Osteocyte (in vitro differentiated cells): ENCODE measurements around the gene LOX. TPM values are rescaled to one million over a fixed set of nuclear protein-coding genes. Genes with fewer than 3 reads are reported as not detected.
"Not testable (repeated sequence)": the region's sequence is repeated elsewhere in the genome, so short reads cannot be mapped to it uniquely, and the experiment has no call there.

Source experiments
- DNase-seq: peaks from one replicate; pipeline ENCODE4 v3.0.0; 2021; ENCODE audit warnings: mixed read lengths; ENCODE audit not compliant: unreplicated experiment; ENCODE audit errors: extremely low spot score
- H3K27ac Mint-ChIP-seq: one replicate; pipeline ENCODE4 v1.8.0; 2021; ENCODE audit warnings: mild to moderate bottlenecking, mixed read lengths; ENCODE audit not compliant: unreplicated experiment
- H3K27me3 Mint-ChIP-seq: one replicate; pipeline ENCODE4 v1.8.0; 2021; ENCODE audit warnings: mixed read lengths; ENCODE audit not compliant: unreplicated experiment
- H3K36me3 Mint-ChIP-seq: one replicate; pipeline ENCODE4 v1.8.0; 2021; ENCODE audit warnings: mixed read lengths; ENCODE audit not compliant: unreplicated experiment
- H3K4me1 Mint-ChIP-seq: one replicate; pipeline ENCODE4 v1.8.0; 2021; ENCODE audit warnings: mixed read lengths; ENCODE audit not compliant: unreplicated experiment
- H3K4me3 Mint-ChIP-seq: one replicate; pipeline ENCODE4 v1.8.0; 2021; ENCODE audit warnings: mild to moderate bottlenecking, moderate library complexity, mixed read lengths; ENCODE audit not compliant: unreplicated experiment
- H3K9me3 Mint-ChIP-seq: one replicate; pipeline ENCODE4 v1.8.0; 2021; ENCODE audit warnings: mixed read lengths; ENCODE audit not compliant: unreplicated experiment
- CTCF ChIP-seq: fragments of 200-600 bp; sonication (generic); IDR thresholded peaks from 2 replicates; pipeline ENCODE4 v1.5.0; 2021; ENCODE audit warnings: antibody characterized with exemption, mild to moderate bottlenecking, moderate library complexity
- total RNA-seq: library from RNA; stranded (reverse); gene quantifications from 2 replicates; pipeline ENCODE4 v1.2.1, GENCODE V29; 2021

The LOX gene
- total RNA-seq, 1 donor from 2014 or later: 72.0 TPM

GRCh38 chr5:122097391-122097790 lies 19.3 kb upstream of the LOX start:
- Mint-ChIP-seq H3K36me3 (no peaks in the 10 kb centered on the region), H3K4me1 (peaks cover 32% of the 10 kb centered on the region), H3K27me3 (no peaks in the 10 kb centered on the region), H3K4me3 (no peak overlapping the region), H3K27ac (no peak overlapping the region), H3K9me3 (no peaks in the 10 kb centered on the region)
- no peak for DNase-seq
- no peak for TF ChIP-seq CTCF

DNA sequence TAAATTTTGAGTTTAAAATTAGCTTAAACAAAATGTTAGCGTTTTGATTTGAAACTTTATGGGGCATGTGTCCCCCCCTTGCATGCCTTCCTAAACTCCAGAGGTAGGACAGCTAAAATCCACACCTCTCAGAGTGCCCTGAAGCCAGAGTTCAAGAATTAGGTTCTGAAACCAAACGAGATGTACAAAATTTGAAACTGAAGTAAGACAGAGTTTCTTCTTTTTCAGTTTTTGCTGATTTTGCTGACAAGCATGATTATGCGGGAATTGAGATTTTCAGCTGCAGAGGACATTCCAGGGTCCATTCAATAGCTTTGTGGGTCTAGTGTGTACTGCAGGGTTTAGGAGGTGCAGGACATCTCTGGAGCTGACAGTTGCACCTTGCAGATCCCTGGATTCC lies 17.1 kb upstream of the LOX start:
- H3K9me3 Mint-ChIP-seq: no peaks in the 10 kb centered on the region
- no peak for TF ChIP-seq CTCF
- H3K4me1 Mint-ChIP-seq: peaks cover 40% of the 10 kb centered on the region
- no peak overlapping the region for H3K27ac Mint-ChIP-seq
- H3K4me3 Mint-ChIP-seq: no peak overlapping the region
- H3K36me3 Mint-ChIP-seq: no peaks in the 10 kb centered on the region
- H3K27me3 Mint-ChIP-seq: no peaks in the 10 kb centered on the region
- DNase-seq: no peak

DNA sequence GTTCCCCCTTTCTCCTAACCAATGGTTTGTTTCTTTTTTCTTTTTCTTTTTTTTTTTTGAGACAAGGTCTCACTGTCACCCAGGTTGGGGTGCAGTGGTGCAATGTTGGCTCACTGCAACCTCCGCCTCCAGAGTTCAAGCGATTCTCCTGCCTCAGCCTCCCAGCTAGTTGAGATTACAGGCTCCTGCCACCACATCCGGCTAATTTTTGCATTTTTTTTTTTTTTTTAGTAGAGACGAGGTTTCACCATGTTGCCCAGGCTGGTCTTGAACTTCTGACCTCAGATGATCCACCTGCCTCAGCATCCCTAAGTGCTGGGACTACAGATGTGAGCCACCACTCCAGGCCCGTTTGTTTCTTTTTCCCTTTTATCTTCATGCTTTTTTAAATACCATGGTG lies 16.2 kb upstream of the LOX start:
- peak overlapping the region; percentile 66 for H3K27ac Mint-ChIP-seq
- not testable (repeated sequence) for DNase-seq, H3K36me3 Mint-ChIP-seq, H3K4me3 Mint-ChIP-seq, H3K9me3 Mint-ChIP-seq, H3K27me3 Mint-ChIP-seq
- peaks cover 39% of the 10 kb centered on the region for H3K4me1 Mint-ChIP-seq

DNA sequence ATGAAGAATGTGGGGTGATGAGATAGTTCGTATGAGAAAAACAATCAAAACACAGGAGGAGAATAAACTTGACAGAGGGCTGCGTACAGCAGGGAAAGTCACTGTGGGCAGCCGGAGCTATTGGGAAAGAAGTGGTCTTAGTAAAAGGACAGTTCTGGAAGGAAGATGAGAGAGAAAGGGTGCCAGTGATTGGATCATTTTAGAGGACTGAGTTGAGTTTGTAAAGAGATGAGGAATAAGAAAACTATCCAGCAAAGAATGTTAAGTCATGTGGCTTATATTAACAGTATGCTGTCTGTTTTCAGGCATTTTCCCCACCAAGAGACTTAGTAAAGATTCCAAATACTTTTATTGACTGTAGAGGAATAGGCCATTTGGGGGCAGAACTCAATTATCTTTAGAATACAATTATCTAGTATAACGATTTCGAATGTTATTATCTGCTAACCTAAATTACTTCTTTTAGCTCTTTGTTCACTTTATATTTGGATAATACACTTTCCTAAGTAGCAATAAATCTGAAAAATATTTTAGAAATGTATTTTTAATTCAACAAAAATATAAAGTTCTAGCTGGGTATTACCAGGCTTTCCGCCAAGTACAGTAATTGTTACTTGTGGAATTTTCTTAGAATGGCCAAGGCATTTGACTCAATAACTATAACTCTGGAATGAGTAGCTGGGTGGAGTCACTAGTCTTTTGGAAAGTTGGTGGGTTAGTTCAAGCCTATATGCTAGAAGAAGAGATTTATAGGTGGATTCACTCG lies 15.5 kb upstream of the LOX start:
- no peak for TF ChIP-seq CTCF
- no peak for DNase-seq
- H3K27me3 Mint-ChIP-seq: no peaks in the 10 kb centered on the region
- H3K36me3 Mint-ChIP-seq: no peaks in the 10 kb centered on the region
- no peaks in the 10 kb centered on the region for H3K9me3 Mint-ChIP-seq
- peaks cover 32% of the 10 kb centered on the region for H3K4me1 Mint-ChIP-seq
- H3K27ac Mint-ChIP-seq: peak overlapping the region; percentile 89
- peak overlapping the region; percentile 59 for H3K4me3 Mint-ChIP-seq

DNA sequence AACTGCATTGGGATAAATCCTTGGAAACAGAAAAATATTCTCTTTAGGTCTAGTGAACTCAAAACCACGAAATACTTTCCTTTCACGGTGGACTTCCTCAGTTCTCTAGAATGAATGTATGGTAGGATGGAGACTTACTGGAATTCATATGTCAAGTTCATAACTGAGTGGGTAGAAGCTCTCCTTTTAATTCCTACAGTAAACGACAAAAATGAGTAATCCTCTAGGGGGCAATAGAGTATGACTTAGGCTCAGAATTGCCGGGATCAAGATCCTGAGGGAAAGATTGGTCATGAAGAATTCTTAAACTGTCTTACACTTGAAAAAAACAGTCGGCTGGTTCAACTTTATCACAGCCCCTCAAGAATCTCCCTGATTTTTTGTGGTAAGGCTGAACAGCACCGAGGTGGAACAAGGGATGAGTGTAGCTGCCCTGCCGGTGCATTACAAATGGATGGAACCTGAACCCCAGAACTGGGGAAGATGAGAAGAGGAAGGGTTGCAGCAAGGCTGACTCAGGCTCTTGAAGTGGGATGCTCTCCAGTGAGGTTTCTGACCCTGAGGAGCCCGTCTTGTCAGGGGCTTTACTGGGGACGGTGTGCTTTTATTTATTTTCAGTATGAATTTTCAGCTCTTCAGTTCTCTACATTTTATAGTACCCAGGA lies 14.0 kb upstream of the LOX start:
- peaks cover 32% of the 10 kb centered on the region for H3K4me1 Mint-ChIP-seq
- peak overlapping the region; percentile 89 for H3K27ac Mint-ChIP-seq
- H3K36me3 Mint-ChIP-seq: no peaks in the 10 kb centered on the region
- DNase-seq: no peak
- no peak overlapping the region for H3K4me3 Mint-ChIP-seq
- H3K27me3 Mint-ChIP-seq: no peaks in the 10 kb centered on the region
- H3K9me3 Mint-ChIP-seq: no peaks in the 10 kb centered on the region
- peak; percentile 50 for TF ChIP-seq CTCF
